NT2/D1 (cell line): Measurements from ENCODE around the gene CAPN14.
"Not testable (repeated sequence)": the region's sequence is repeated elsewhere in the genome, so short reads cannot be mapped to it uniquely, and the experiment has no call there.

Experiments used
- DNase-seq: peaks from one replicate; pipeline ENCODE4 v3.0.0-alpha.2; 2011; ENCODE audit warnings: low read depth, low spot score
- H3K27me3 ChIP-seq: 2 replicates; pipeline ENCODE4 v1.6.0; 2011; ENCODE audit warnings: mild to moderate bottlenecking; ENCODE audit not compliant: insufficient read length, insufficient read depth
- H3K36me3 ChIP-seq: 2 replicates; pipeline ENCODE4 v1.6.1; 2011; ENCODE audit warnings: mild to moderate bottlenecking, low read length, mixed read lengths; ENCODE audit not compliant: insufficient read depth, insufficient read length
- H3K4me1 ChIP-seq: 2 replicates; pipeline ENCODE4 v1.5.1; 2011; ENCODE audit not compliant: insufficient read depth, insufficient read length
- H3K4me3 ChIP-seq: 2 replicates; pipeline ENCODE4 v1.5.1; 2011; ENCODE audit warnings: low read depth; ENCODE audit not compliant: insufficient read length
- H3K9ac ChIP-seq: 2 replicates; pipeline ENCODE4 v1.6.0; 2011; ENCODE audit warnings: low read depth; ENCODE audit not compliant: insufficient read length
- H3K9me3 ChIP-seq: 2 replicates; pipeline ENCODE4 v1.5.1; 2011; ENCODE audit warnings: mild to moderate bottlenecking, low read length; ENCODE audit not compliant: insufficient read depth
- SUZ12 ChIP-seq: IDR thresholded peaks from 2 replicates; pipeline ENCODE4 v1.6.1; 2011; ENCODE audit not compliant: insufficient read length, insufficient read depth; ENCODE audit errors: extremely low read depth
- YY1 ChIP-seq: IDR thresholded peaks from 2 replicates; pipeline ENCODE4 v1.6.1; 2011; ENCODE audit not compliant: insufficient read length, insufficient read depth
- ZNF274 ChIP-seq: IDR thresholded peaks from 2 replicates; pipeline ENCODE4 v1.6.1; 2011; ENCODE audit warnings: mild to moderate bottlenecking, low read depth, low read length

CAPN14 gene

DNA sequence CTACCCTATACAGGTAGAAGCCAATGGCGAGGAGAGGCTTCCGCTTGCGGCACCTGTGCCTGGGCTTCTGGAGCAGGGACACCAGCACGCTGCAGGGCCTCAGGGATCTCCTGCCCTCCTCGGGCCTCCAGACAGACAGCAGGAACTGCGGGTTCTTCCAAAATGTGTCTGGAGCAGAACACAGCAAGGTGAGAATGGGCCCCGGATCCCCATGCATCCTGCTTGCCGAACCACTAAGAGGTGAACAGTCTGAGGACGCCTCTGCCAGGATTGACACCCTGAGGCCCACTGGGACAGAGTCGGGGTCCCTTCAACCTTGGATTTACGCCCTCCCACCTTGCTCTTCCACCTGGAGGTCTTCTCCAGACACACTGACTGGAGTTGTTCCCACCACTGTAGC is 25.4 kb downstream of the CAPN14 start:
- no peak for TF ChIP-seq YY1
- TF ChIP-seq ZNF274, result no peak
- TF ChIP-seq SUZ12, result no peak
- Histone ChIP-seq H3K9ac (no peak overlapping the region), H3K9me3 (no peaks in the 10 kb centered on the region), H3K4me1 (no peaks in the 10 kb centered on the region), H3K27me3 (no peaks in the 10 kb centered on the region), H3K36me3 (no peaks in the 10 kb centered on the region), H3K4me3 (no peak overlapping the region)
- DNase-seq, result no peak

DNA sequence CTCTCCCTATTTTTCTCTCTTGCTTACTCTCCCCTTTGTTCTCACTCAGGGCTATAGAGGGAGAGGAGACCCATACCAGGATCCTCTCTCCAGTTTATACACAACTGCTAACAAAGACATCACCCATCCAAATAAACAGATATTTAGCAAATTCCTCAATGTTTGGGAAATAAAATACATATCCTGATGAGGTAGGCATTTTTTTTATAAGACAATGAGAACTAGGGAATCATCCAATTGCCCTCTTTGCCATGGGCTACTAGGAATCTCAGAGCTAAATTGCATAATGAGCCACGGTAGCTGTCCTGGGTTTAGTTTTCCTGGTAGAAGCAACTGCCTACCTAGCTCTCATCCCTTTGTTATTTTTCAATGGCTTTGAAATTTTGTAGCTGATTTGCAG is 27.1 kb downstream of the CAPN14 start:
- H3K9me3 ChIP-seq, result no peaks in the 10 kb centered on the region
- H3K4me1 ChIP-seq, result no peaks in the 10 kb centered on the region
- TF ChIP-seq YY1, result no peak
- TF ChIP-seq SUZ12, result no peak
- TF ChIP-seq ZNF274, result no peak
- no peak overlapping the region for H3K4me3 ChIP-seq
- H3K9ac ChIP-seq, result no peak overlapping the region
- no peaks in the 10 kb centered on the region for H3K27me3 ChIP-seq
- no peaks in the 10 kb centered on the region for H3K36me3 ChIP-seq
- no peak for DNase-seq

GRCh38 chr2:31189141-31189540 is 28.2 kb downstream of the CAPN14 start:
- Histone ChIP-seq H3K9ac (no peak overlapping the region), H3K36me3 (no peaks in the 10 kb centered on the region), H3K4me3 (no peak overlapping the region), H3K9me3 (no peaks in the 10 kb centered on the region), H3K27me3 (peaks cover 3% of the 10 kb centered on the region), H3K4me1 (no peaks in the 10 kb centered on the region)
- no peak for DNase-seq
- TF ChIP-seq ZNF274 (no peak), SUZ12 (no peak), YY1 (no peak)

DNA sequence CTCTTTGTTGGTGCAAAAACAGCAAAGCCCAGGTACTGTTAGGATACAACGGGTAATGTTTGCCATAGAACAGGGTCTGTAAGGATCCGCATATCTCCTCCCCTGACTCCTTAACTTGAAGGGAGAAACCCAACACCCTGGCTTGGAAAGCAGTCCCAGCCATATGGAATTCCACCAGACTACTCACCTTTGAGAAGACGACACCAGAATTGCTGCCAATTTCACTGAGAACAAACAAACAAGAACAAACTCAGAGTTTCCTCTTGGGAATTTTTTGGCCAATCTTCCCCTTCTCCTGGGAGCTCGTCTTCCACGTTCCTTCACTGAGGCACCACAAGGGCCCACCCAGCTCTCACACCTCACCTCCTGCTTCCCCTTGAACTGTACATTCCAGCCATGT is 29.2 kb downstream of the CAPN14 start:
- peaks cover 3% of the 10 kb centered on the region for H3K27me3 ChIP-seq
- DNase-seq, result no peak
- TF ChIP-seq ZNF274, result no peak
- no peak for TF ChIP-seq YY1
- TF ChIP-seq SUZ12, result no peak
- H3K9me3 ChIP-seq, result no peaks in the 10 kb centered on the region
- H3K4me3 ChIP-seq, result no peak overlapping the region
- no peaks in the 10 kb centered on the region for H3K4me1 ChIP-seq
- no peaks in the 10 kb centered on the region for H3K36me3 ChIP-seq
- no peak overlapping the region for H3K9ac ChIP-seq

- Histone ChIP-seq H3K36me3 (no peaks in the 10 kb centered on the region), H3K27me3 (peaks cover 3% of the 10 kb centered on the region), H3K4me3 (no peak overlapping the region), H3K4me1 (no peaks in the 10 kb centered on the region), H3K9me3 (no peaks in the 10 kb centered on the region), H3K9ac (no peak overlapping the region)
- TF ChIP-seq YY1 (no peak), ZNF274 (no peak), SUZ12 (no peak)
- no peak for DNase-seq
Measured at GRCh38 chr2:31187166-31187565, 30.1 kb downstream of the CAPN14 start.

- not testable (repeated sequence) for H3K27me3 ChIP-seq, H3K9ac ChIP-seq
Measured at GRCh38 chr2:31183973-31184372, 33.3 kb downstream of the CAPN14 start.

DNA sequence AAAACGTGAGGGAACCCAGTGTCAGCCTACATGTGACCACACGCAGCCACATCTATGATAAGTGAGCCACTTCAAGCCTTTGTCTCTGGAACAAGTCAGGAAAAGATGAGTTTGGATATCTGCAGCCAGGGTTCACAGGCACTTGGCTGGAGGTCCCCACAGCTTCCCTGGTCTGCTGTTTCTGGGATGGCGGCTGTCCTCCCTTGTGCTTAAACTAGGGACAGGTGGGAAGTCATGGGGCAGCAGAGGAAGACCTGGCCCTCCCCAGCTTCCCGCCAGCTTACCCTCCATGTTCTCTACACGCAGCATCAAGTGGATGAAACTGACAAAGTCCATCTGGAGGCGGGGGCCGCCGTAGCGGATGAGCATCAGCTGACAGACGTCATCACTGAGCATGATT is 40.6 kb downstream of the CAPN14 start:
- no peak for DNase-seq
- Histone ChIP-seq H3K36me3 (no peaks in the 10 kb centered on the region), H3K4me1 (no peaks in the 10 kb centered on the region), H3K4me3 (no peak overlapping the region), H3K9me3 (no peaks in the 10 kb centered on the region), H3K27me3 (no peaks in the 10 kb centered on the region), H3K9ac (no peak overlapping the region)
- no peak for TF ChIP-seq YY1
- TF ChIP-seq ZNF274, result no peak
- no peak for TF ChIP-seq SUZ12

More at GRCh38 chr2:31183973-31184372, 33.3 kb downstream of the CAPN14 start:
- not testable (repeated sequence) for H3K4me3 ChIP-seq, H3K9me3 ChIP-seq, H3K4me1 ChIP-seq, DNase-seq, H3K36me3 ChIP-seq

GRCh38 chr2:31171142-31171541 is 46.2 kb downstream of the CAPN14 start:
- Histone ChIP-seq H3K36me3 (no peaks in the 10 kb centered on the region), H3K9ac (no peak overlapping the region)
- DNase-seq, result no peak

More at GRCh38 chr2:31171142-31171541, 46.2 kb downstream of the CAPN14 start:
- Histone ChIP-seq H3K9me3 (no peaks in the 10 kb centered on the region), H3K27me3 (no peaks in the 10 kb centered on the region), H3K4me1 (no peaks in the 10 kb centered on the region), H3K4me3 (no peak overlapping the region)
- TF ChIP-seq SUZ12 (no peak), YY1 (no peak)
